Bronchial epithelial cell (primary cell): ENCODE measurements around the gene MAP3K20. TPM values are rescaled to one million over a fixed set of nuclear protein-coding genes. Genes with fewer than 3 reads are reported as not detected.

ENCODE experiments used
- DNase-seq: peaks from one replicate; pipeline ENCODE4 v3.0.0-alpha.2; 2010; ENCODE audit warnings: low read depth
- FAIRE-seq: peaks from 2 replicates; lab custom pipeline; 2011; peaks lifted over from hg19 to GRCh38; lab: Jason Lieb, UNC
- H3K27me3 ChIP-seq: 2 replicates; pipeline ENCODE4 v1.5.1; 2011; ENCODE audit warnings: low read length; ENCODE audit not compliant: control insufficient read depth, insufficient read depth
- H3K36me3 ChIP-seq: 2 replicates; pipeline ENCODE4 v1.5.1; 2011; ENCODE audit warnings: low read length; ENCODE audit not compliant: control insufficient read depth, insufficient read depth
- H3K4me3 ChIP-seq: 2 replicates; pipeline ENCODE4 v1.5.1; 2011; ENCODE audit warnings: mild to moderate bottlenecking, low read depth, low read length, control low read depth
- total RNA-seq: library from RNA; depleted of rRNA; stranded (reverse); fragments of >200 nt; gene quantifications from 2 replicates; pipeline ENCODE4 v1.2.1, GENCODE V29; 2014
- TF ChIP-seq, protein P1 (sequence below): IDR thresholded peaks from 2 replicates; pipeline ENCODE4 v1.5.1; 2011; ENCODE audit warnings: mild to moderate bottlenecking, moderate library complexity, low read length, control low read depth, inconsistent platforms; ENCODE audit not compliant: insufficient read depth, severe bottlenecking

The MAP3K20 gene
- total RNA-seq, 1 donor from 2014 or later, result 43.2 TPM

DNA sequence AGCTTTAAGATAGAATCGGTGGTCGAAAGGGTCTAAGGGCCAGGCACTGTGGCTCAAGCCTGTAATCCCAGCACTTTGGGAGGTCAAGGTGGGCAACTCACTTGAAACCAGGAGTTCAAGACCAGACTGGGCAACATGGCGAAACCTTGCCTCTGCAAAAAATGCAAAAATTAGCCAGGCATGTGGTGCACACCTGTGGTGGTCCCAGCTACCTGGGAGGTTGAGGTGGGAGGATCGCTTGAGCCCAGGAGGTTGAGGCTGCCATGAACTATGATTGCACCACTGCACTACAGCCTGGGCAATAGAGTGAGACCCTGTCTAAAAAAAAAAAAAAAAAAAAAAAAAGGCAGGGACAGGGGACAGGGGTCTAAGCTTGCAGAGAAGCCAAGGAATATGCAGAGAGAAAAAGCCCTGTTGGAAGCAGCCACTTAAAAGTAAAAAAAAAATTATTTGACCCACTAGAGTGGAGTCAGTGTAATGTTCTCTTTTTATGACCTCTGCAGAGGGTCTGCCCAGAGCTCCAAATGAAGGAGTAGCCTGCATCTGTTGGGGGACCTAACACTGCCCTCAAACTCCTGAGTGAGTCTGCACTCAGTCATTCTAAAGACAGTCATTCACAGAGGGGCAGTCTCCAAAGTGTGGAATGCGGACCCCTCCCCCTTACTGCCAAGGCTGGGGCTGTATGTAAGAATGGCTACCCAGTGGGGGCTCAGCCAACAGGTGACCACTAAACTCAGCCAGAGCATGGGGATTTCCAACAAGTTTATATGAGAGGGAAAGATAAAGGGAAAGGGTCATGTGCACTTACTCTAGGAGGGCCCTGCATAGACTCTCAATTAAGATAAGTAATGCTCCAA is 160.5 kb downstream of the MAP3K20 start:
- TF ChIP-seq, protein P1, sequence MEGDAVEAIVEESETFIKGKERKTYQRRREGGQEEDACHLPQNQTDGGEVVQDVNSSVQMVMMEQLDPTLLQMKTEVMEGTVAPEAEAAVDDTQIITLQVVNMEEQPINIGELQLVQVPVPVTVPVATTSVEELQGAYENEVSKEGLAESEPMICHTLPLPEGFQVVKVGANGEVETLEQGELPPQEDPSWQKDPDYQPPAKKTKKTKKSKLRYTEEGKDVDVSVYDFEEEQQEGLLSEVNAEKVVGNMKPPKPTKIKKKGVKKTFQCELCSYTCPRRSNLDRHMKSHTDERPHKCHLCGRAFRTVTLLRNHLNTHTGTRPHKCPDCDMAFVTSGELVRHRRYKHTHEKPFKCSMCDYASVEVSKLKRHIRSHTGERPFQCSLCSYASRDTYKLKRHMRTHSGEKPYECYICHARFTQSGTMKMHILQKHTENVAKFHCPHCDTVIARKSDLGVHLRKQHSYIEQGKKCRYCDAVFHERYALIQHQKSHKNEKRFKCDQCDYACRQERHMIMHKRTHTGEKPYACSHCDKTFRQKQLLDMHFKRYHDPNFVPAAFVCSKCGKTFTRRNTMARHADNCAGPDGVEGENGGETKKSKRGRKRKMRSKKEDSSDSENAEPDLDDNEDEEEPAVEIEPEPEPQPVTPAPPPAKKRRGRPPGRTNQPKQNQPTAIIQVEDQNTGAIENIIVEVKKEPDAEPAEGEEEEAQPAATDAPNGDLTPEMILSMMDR, result no peak
- Histone ChIP-seq H3K27me3 (no peaks in the 10 kb centered on the region), H3K36me3 (no peaks in the 10 kb centered on the region), H3K4me3 (no peak overlapping the region)
- FAIRE-seq (no peak), DNase-seq (no peak)

- TF ChIP-seq, protein P1, result no peak
- FAIRE-seq (no peak), DNase-seq (no peak)
- Histone ChIP-seq H3K4me3 (no peak overlapping the region), H3K27me3 (no peaks in the 10 kb centered on the region), H3K36me3 (no peaks in the 10 kb centered on the region)
These were observed 162.7 kb downstream of the MAP3K20 start for GRCh38 chr2:173238385-173238784.

DNA sequence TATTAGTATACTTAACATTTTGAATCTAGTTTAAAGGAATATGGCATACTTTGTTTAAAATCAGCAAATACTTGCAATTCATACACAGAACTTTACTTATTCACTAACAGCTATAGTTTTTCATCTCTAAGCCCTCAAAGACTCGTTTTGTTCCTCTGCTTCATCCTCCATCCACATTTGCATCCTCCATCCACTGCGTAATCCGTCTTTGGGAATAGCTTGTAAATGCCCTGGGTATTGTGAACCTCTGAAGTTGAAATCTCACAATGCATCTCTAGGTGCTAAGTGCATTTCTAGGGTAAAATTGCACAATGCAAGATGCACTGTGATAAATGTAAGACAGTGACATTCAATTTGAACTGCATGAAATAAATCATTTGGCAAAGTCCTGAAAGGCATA is 163.2 kb downstream of the MAP3K20 start:
- H3K4me3 ChIP-seq, result no peak overlapping the region
- TF ChIP-seq, protein P1, result no peak
- no peaks in the 10 kb centered on the region for H3K27me3 ChIP-seq
- no peaks in the 10 kb centered on the region for H3K36me3 ChIP-seq
- DNase-seq (no peak), FAIRE-seq (no peak)

- DNase-seq, result no peak
- H3K27me3 ChIP-seq, result no peaks in the 10 kb centered on the region
- TF ChIP-seq, protein P1, result no peak
- no peaks in the 10 kb centered on the region for H3K36me3 ChIP-seq
- FAIRE-seq, result no peak
- no peak overlapping the region for H3K4me3 ChIP-seq
These were observed 164.0 kb downstream of the MAP3K20 start for GRCh38 chr2:173239644-173240043.

GRCh38 chr2:173240083-173240482 is 164.4 kb downstream of the MAP3K20 start:
- H3K4me3 ChIP-seq, result no peak overlapping the region
- no peaks in the 10 kb centered on the region for H3K36me3 ChIP-seq
- no peak for DNase-seq
- no peaks in the 10 kb centered on the region for H3K27me3 ChIP-seq
- no peak for FAIRE-seq
- TF ChIP-seq, protein P1, result no peak

GRCh38 chr2:173241643-173242042 is 166.0 kb downstream of the MAP3K20 start:
- Histone ChIP-seq H3K4me3 (no peak overlapping the region), H3K36me3 (no peaks in the 10 kb centered on the region), H3K27me3 (no peaks in the 10 kb centered on the region)
- no peak for FAIRE-seq
- DNase-seq, result no peak
- TF ChIP-seq, protein P1, result no peak
